UCSD-AML1 (cell line): ENCODE results near the gene ZBED5.
A peak's percentile ranks its signal among the peaks of the same experiment; 100 is the strongest.
"Not testable (repeated sequence)": the region's sequence is repeated elsewhere in the genome, so short reads cannot be mapped to it uniquely, and the experiment has no call there.

Experiments
- DNase-seq: peaks from one replicate; lab custom pipeline; 2025; ENCODE audit not compliant: unreplicated experiment; lab: John Stamatoyannopoulos, UW

The ZBED5 gene

GRCh38 chr11:10857709-10858438, at the start of gene ZBED5:
Gene ZBED5, minus strand, starts transcription at chr11:10858053. Its CDS starts 3,108 bp downstream, at chr11:10854945.
- DNase-seq = peak; percentile 98

GRCh38 chr11:10906521-10906920, 48.7 kb upstream of the ZBED5 start:
- DNase-seq = no peak

GRCh38 chr11:10902301-10903063, 44.6 kb upstream of the ZBED5 start:
- DNase-seq = no peak

- no peak for DNase-seq
These were observed 43.0 kb upstream of the ZBED5 start for GRCh38 chr11:10900681-10901415.

GRCh38 chr11:10899121-10899830, 41.4 kb upstream of the ZBED5 start:
- peak; percentile 65 for DNase-seq

GRCh38 chr11:10898763-10899025, 40.8 kb upstream of the ZBED5 start:
- no peak for DNase-seq

GRCh38 chr11:10898003-10898762, 40.3 kb upstream of the ZBED5 start:
- no peak for DNase-seq

- DNase-seq = no peak
These were observed 39.3 kb upstream of the ZBED5 start for GRCh38 chr11:10897150-10897549.

- no peak for DNase-seq
These were observed 38.6 kb upstream of the ZBED5 start for GRCh38 chr11:10896493-10896892.

- no peak for DNase-seq
These were observed 37.4 kb upstream of the ZBED5 start for GRCh38 chr11:10895285-10895684.

- no peak for DNase-seq
These were observed 36.8 kb upstream of the ZBED5 start for GRCh38 chr11:10894666-10895065.

- DNase-seq = no peak
These were observed 35.9 kb upstream of the ZBED5 start for GRCh38 chr11:10893714-10894151.

GRCh38 chr11:10892250-10892649, 34.4 kb upstream of the ZBED5 start:
- DNase-seq = no peak

- DNase-seq = no peak
These were observed 33.4 kb upstream of the ZBED5 start for GRCh38 chr11:10891151-10891720.

GRCh38 chr11:10890083-10890482, 32.2 kb upstream of the ZBED5 start:
- not testable (repeated sequence) for DNase-seq

- no peak for DNase-seq
These were observed 29.5 kb upstream of the ZBED5 start for GRCh38 chr11:10887307-10887706.

- DNase-seq = no peak
These were observed 28.9 kb upstream of the ZBED5 start for GRCh38 chr11:10886652-10887250.

GRCh38 chr11:10885703-10886363, 28.0 kb upstream of the ZBED5 start:
- DNase-seq = no peak

GRCh38 chr11:10884292-10884691, 26.4 kb upstream of the ZBED5 start:
- DNase-seq = not testable (repeated sequence)
